Spleen (tissue), 11 donors: Measurements from ENCODE around the gene ING4. TPM values are rescaled to one million over a fixed set of nuclear protein-coding genes. Genes with fewer than 3 reads are reported as not detected.

Experiments used
- DNase-seq: peaks from one replicate; pipeline ENCODE4 v3.0.0-alpha.2; 2020
- H3K27ac ChIP-seq, 8 donors: fragments of 200-600 bp; sonication (generic) in 7 of 8; 1 replicate in 4 of 8; 2 replicates in 4 of 8; pipeline versions ENCODE4 v1.5.0 to v1.8.0; 2016 to 2021; ENCODE audit warnings: inconsistent platforms in 4 of 8, mild to moderate bottlenecking in 4 of 8, moderate library complexity in 1 of 8
- H3K27me3 ChIP-seq, 7 donors: fragments of 200-600 bp; sonication (generic) in 6 of 7; replicated peaks in 1 of 7; 1 replicate in 4 of 7; 2 replicates in 3 of 7; pipeline versions ENCODE4 v1.5.0 to v1.8.0; 2016 to 2021; ENCODE audit warnings: inconsistent platforms in 3 of 7, mild to moderate bottlenecking in 1 of 7
- H3K36me3 ChIP-seq, 6 donors: fragments of 200-600 bp; sonication (generic) in 5 of 6; 1 replicate in 4 of 6; 2 replicates in 2 of 6; pipeline versions ENCODE4 v1.5.0 to v1.8.0; 2016 to 2021; ENCODE audit warnings: inconsistent platforms in 2 of 6
- H3K4me1 ChIP-seq, 6 donors: fragments of 200-600 bp; sonication (generic) in 5 of 6; 1 replicate in 3 of 6; 2 replicates in 3 of 6; pipeline versions ENCODE4 v1.5.0 to v1.8.0; 2016 to 2021; ENCODE audit warnings: inconsistent platforms in 3 of 6
- H3K4me3 ChIP-seq, 8 donors: fragments of 200-600 bp; sonication (generic) in 7 of 8; 1 replicate in 4 of 8; 2 replicates in 4 of 8; pipeline versions ENCODE4 v1.5.0 to v1.8.0; 2016 to 2021; ENCODE audit warnings: inconsistent platforms in 4 of 8, mild to moderate bottlenecking in 4 of 8, moderate library complexity in 2 of 8
- H3K9me3 ChIP-seq, 8 donors: fragments of 200-600 bp; sonication (generic) in 7 of 8; 1 replicate in 4 of 8; 2 replicates in 4 of 8; pipeline versions ENCODE4 v1.5.0 to v1.8.0; 2016 to 2021; ENCODE audit warnings: inconsistent platforms in 4 of 8
- POLR2A ChIP-seq, 3 donors: fragments of 450-650 bp; IDR thresholded peaks; one replicate each; pipeline ENCODE4 v1.5.1; 2017; ENCODE audit warnings: antibody characterized with exemption in 3 of 3, mild to moderate bottlenecking in 1 of 3
- POLR2AphosphoS5 ChIP-seq, 3 donors: sonication (generic); formaldehyde crosslinking; IDR thresholded peaks; one replicate each; pipeline ENCODE4 v1.5.1; 2017; ENCODE audit warnings: antibody characterized with exemption in 3 of 3
- WGBS, 5 donors: extraction: QIAGEN DNeasy Blood & Tissue Kit in 3 of 5; methylation state at CpG; one replicate each; pipeline versions ENCODE4 v1.1.5 to v1.1.7; 2013 to 2018; 5-methylcytosine and 5-hydroxymethylcytosine counted together
- intact Hi-C: fragments of 100-400 bp; cut with DNase I; formaldehyde crosslinking; loops from one replicate; pipeline ENCODE4 v1.15.0; 2023; ENCODE audit warnings: low total_unique reads
- polyA plus RNA-seq, 3 donors: library from polyadenylated mRNA; stranded (reverse); fragments of 200-250 nt; gene quantifications; one replicate each; pipeline ENCODE4 v1.2.1, GENCODE V29; 2013
- total RNA-seq, 7 donors: library from RNA; depleted of rRNA in 3 of 7; stranded (reverse); fragments of >200 nt in 3 of 7; fragmentation: NEBNext Ultra II Directional in 4 of 7; extraction: Animal tissue kit (Norgen Biotek cat#: 25700) in 4 of 7; gene quantifications; one replicate each; pipeline versions ENCODE4 v1.1.0 to v1.2.1, GENCODE V29; 2016 to 2021
- TF ChIP-seq, protein P1 (sequence below), 11 experiments: fragments of 200-600 bp in 7 of 11; fragments of 450-650 bp in 4 of 11; sonication (generic) in 4 of 11; IDR thresholded peaks in 8 of 11; conservative IDR thresholded peaks in 3 of 11; 1 replicate in 7 of 11; 2 replicates in 4 of 11; pipeline versions ENCODE4 v1.4.0 to v1.8.0; 2016 to 2021; ENCODE audit warnings: antibody characterized with exemption in 11 of 11, inconsistent platforms in 4 of 11, mild to moderate bottlenecking in 1 of 11
- donor health status: healthy with polysubstance abuse.
- donor health status: DM: no; HTN: no; CAD: no; lungs with moderate emphysema.
- donor health status: DM: no; HTN: no; CAD: no.
- donor health status: Bipolar disorder and iron deficiency.
- donor health status: healthy.
- donor health status: DM: no; HTN: no; CAD: no.
- donor health status: DM: yes; HTN: yes; CAD: no.

ING4 gene
- total and polyA plus RNA-seq, 10 donors, result 33.0 to 68.8 (median 49.9) TPM

DNA sequence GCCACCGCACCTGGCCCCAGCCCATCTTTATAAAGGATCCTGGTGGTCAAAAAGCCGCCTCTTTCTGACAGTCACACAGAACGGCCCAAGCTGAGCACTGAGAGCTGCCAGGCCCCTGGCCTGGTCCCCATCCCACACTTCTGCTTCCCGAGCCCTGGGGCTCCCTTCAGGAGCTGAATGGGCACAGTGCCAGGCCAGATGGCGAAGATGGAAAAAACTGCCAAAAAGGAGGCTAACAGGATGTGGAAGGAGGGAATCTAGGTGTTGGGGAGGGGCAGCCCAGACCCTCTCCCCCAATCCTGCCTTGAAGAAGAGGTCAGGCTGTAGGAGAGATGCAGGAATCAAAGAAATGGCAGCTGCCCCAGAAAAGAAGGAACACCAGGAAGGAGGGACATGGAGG is 32.2 kb downstream of the ING4 start:
- Histone ChIP-seq H3K4me3 (peak overlapping the region in 6 of 8 donors; percentile 5 to 71 (median 24)), H3K9me3 (no peaks in the 10 kb centered on the region), H3K4me1 (peaks cover 33 to 100% (median 76%) of the 10 kb centered on the region in 6 donors), H3K36me3 (peaks cover 0 to 21% (median 0%) of the 10 kb centered on the region in 6 donors), H3K27ac (peak overlapping the region; percentile 78 to 91 (median 88)), H3K27me3 (no peaks in the 10 kb centered on the region)
- TF ChIP-seq, protein P1, sequence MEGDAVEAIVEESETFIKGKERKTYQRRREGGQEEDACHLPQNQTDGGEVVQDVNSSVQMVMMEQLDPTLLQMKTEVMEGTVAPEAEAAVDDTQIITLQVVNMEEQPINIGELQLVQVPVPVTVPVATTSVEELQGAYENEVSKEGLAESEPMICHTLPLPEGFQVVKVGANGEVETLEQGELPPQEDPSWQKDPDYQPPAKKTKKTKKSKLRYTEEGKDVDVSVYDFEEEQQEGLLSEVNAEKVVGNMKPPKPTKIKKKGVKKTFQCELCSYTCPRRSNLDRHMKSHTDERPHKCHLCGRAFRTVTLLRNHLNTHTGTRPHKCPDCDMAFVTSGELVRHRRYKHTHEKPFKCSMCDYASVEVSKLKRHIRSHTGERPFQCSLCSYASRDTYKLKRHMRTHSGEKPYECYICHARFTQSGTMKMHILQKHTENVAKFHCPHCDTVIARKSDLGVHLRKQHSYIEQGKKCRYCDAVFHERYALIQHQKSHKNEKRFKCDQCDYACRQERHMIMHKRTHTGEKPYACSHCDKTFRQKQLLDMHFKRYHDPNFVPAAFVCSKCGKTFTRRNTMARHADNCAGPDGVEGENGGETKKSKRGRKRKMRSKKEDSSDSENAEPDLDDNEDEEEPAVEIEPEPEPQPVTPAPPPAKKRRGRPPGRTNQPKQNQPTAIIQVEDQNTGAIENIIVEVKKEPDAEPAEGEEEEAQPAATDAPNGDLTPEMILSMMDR (IDR thresholded peaks at IDR 0.05 in 8 of 11, conservative IDR thresholded peaks at IDR 0.05 in 3 of 11), result no peak
- TF ChIP-seq POLR2A (IDR thresholded peaks at IDR 0.05) (no peak), POLR2AphosphoS5 (IDR thresholded peaks at IDR 0.05) (no peak)
- no peak for DNase-seq
- 61 to 85% (median 73%) methylated on average over 5 of the region's 5 CpGs for WGBS, 5 donors
- intact Hi-C loops, result no loop called here

DNA sequence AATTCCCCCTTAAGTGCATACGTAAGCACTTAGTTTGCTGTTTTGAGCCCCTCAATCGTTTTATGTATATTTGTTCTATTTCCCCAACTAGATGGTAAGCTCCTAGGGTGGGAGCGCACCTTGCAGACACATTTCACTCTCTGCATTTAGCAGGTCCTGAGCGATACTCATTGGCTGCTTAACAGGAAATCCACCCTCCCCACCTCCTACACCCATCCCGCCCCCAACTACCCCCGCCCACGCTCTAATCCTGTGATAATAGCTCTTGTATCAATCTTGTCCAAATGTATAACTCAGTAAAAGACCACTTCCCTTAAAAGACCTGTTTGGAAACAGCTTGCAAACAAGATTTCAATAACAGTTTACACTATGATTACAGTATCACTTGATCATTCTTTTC is 35.3 kb downstream of the ING4 start:
- WGBS, 5 donors, result 35 to 53% (median 51%) methylated on average over 7 of the region's 7 CpGs
- Histone ChIP-seq H3K9me3 (no peaks in the 10 kb centered on the region), H3K4me1 (peaks cover 25 to 91% (median 61%) of the 10 kb centered on the region in 6 donors), H3K4me3 (peak overlapping the region in 7 of 8 donors; percentile 11 to 67 (median 21)), H3K27me3 (no peaks in the 10 kb centered on the region), H3K27ac (peak overlapping the region in 5 of 8 donors; percentile 23 to 69 (median 57)), H3K36me3 (peaks cover 0 to 43% (median 2%) of the 10 kb centered on the region in 6 donors)
- intact Hi-C loops, result no loop called here
- TF ChIP-seq POLR2A (IDR thresholded peaks at IDR 0.05), result no peak
- no peak for TF ChIP-seq POLR2AphosphoS5 (IDR thresholded peaks at IDR 0.05)
- TF ChIP-seq, protein P1 (IDR thresholded peaks at IDR 0.05 in 8 of 11, conservative IDR thresholded peaks at IDR 0.05 in 3 of 11), result no peak
- DNase-seq, result no peak

DNA sequence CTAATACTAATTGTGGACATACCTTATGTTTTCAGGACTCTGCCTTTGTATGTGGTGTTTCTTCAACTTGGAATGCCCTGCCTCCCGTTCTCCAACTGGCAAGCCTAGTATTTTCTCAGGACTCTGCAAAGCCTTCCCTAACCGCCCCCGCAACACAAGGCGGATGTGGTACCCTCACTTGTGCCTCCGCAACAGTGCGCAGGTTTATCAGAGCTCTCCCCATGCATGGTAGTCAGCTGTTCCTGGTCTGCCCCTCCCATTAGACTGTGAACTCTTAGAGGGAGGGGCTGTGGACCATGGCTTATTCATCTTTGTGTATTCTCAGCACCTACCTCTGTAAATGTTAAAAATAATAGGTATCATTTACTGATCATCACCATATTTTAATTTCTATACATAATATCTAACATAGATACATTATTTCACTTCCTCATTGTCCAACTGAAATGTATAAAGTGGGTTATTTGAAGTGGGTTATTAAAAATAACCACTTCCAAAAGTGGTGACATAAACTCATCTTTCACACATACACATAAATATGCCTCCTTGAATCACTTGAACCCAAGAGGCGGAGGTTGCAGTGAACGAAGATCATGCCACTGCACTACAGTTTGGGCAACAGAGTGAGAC is 36.1 kb downstream of the ING4 start:
- peaks cover 0 to 43% (median 2%) of the 10 kb centered on the region in 6 donors for H3K36me3 ChIP-seq
- no peak for DNase-seq
- H3K27ac ChIP-seq, result peak overlapping the region in 4 of 8 donors; percentile 28 to 69 (median 58)
- H3K9me3 ChIP-seq, result no peaks in the 10 kb centered on the region
- TF ChIP-seq, protein P1 (IDR thresholded peaks at IDR 0.05 in 8 of 11, conservative IDR thresholded peaks at IDR 0.05 in 3 of 11), result no peak
- TF ChIP-seq POLR2A (IDR thresholded peaks at IDR 0.05), result no peak
- no peak for TF ChIP-seq POLR2AphosphoS5 (IDR thresholded peaks at IDR 0.05)
- H3K27me3 ChIP-seq, result no peaks in the 10 kb centered on the region
- WGBS, 5 donors, result 68 to 80% (median 77%) methylated on average over 8 of the region's 8 CpGs
- H3K4me3 ChIP-seq, result peak overlapping the region in 3 of 8 donors; percentile 32 to 67 (median 39)
- intact Hi-C loops, result no loop called here
- H3K4me1 ChIP-seq, result peaks cover 17 to 84% (median 53%) of the 10 kb centered on the region in 6 donors

- peaks cover 5 to 67% (median 25%) of the 10 kb centered on the region in 6 donors for H3K4me1 ChIP-seq
- DNase-seq, result no peak
- no peaks in the 10 kb centered on the region for H3K9me3 ChIP-seq
- H3K4me3 ChIP-seq, result peak overlapping the region in 5 of 8 donors; percentile 9 to 54 (median 21)
- H3K36me3 ChIP-seq, result peaks cover 0 to 59% (median 17%) of the 10 kb centered on the region in 6 donors
- no peaks in the 10 kb centered on the region for H3K27me3 ChIP-seq
- TF ChIP-seq, protein P1 (IDR thresholded peaks at IDR 0.05 in 8 of 11, conservative IDR thresholded peaks at IDR 0.05 in 3 of 11), result no peak
- no peak for TF ChIP-seq POLR2A (IDR thresholded peaks at IDR 0.05)
- no peak for TF ChIP-seq POLR2AphosphoS5 (IDR thresholded peaks at IDR 0.05)
- intact Hi-C loops, result no loop called here
- H3K27ac ChIP-seq, result peak overlapping the region in 3 of 8 donors; percentile 13 to 43 (median 17)
- 88 to 95% (median 89%) methylated on average over 29 of the region's 29 CpGs for WGBS, 5 donors
Observed at GRCh38 chr12:6620885-6621274, 42.0 kb downstream of the ING4 start.
